Activated CD4-positive, alpha-beta T cell treated with anti-CD3 and anti-CD28 coated beads, Interleukin-2, Interleukin-4, amounts not matched to agents 100 ng/mL and 50 ng/mL, durations not matched to agents 16 hours and 8 hours (primary cell): Measurements from ENCODE around the gene SDS.
"Not testable (repeated sequence)": the region's sequence is repeated elsewhere in the genome, so short reads cannot be mapped to it uniquely, and the experiment has no call there.

Source experiments
- DNase-seq: peaks from one replicate; pipeline ENCODE4 v3.0.0-alpha.2; 2020; ENCODE audit warnings: low spot score

The SDS gene

GRCh38 chr12:113374823-113375428, 28.8 kb downstream of the SDS start:
- DNase-seq, result no peak

- no peak for DNase-seq
These were observed 29.7 kb downstream of the SDS start for GRCh38 chr12:113373969-113374368.

- DNase-seq, result no peak
These were observed 30.2 kb downstream of the SDS start for GRCh38 chr12:113373440-113373839.

GRCh38 chr12:113372371-113372770, 31.3 kb downstream of the SDS start:
- no peak for DNase-seq

GRCh38 chr12:113371808-113372207, 31.9 kb downstream of the SDS start:
- no peak for DNase-seq

GRCh38 chr12:113370923-113371682, 32.6 kb downstream of the SDS start:
- DNase-seq, result no peak

GRCh38 chr12:113369391-113369985, 34.2 kb downstream of the SDS start:
- no peak for DNase-seq

- no peak for DNase-seq
These were observed 35.4 kb downstream of the SDS start for GRCh38 chr12:113368331-113368730.

- DNase-seq, result no peak
These were observed 36.9 kb downstream of the SDS start for GRCh38 chr12:113366827-113367226.

GRCh38 chr12:113365639-113366395, 37.9 kb downstream of the SDS start:
- DNase-seq, result no peak

- DNase-seq, result no peak
These were observed 39.0 kb downstream of the SDS start for GRCh38 chr12:113364698-113365097.

GRCh38 chr12:113361574-113362370, 41.9 kb downstream of the SDS start:
- no peak for DNase-seq

GRCh38 chr12:113359939-113360748, 43.5 kb downstream of the SDS start:
- no peak for DNase-seq

- DNase-seq, result no peak
These were observed 44.4 kb downstream of the SDS start for GRCh38 chr12:113359133-113359938.

GRCh38 chr12:113358381-113359132, 45.1 kb downstream of the SDS start, which contains the start of gene PLBD2:
PLBD2 (plus strand) TSS chr12:113358587; CDS start chr12:113358601, 14 bp downstream.
- peak; percentile 94 for DNase-seq

- DNase-seq, result not testable (repeated sequence)
These were observed 49.5 kb downstream of the SDS start for GRCh38 chr12:113354192-113354591.

GRCh38 chr12:113351089-113351488, 52.6 kb downstream of the SDS start:
- DNase-seq, result no peak

- DNase-seq, result no peak
These were observed 54.7 kb downstream of the SDS start for GRCh38 chr12:113348849-113349536.

GRCh38 chr12:113347892-113348291, 55.8 kb downstream of the SDS start:
- no peak for DNase-seq
